ENCODE data around the gene BMP8B. TPM values are rescaled to one million over a fixed set of nuclear protein-coding genes. Genes with fewer than 3 reads are reported as not detected.
"Not testable (repeated sequence)": the region's sequence is repeated elsewhere in the genome, so short reads cannot be mapped to it uniquely, and the experiment has no call there.

BMP8B gene
- total RNA-seq, 1 experiment from 2014 or later, result 0.42 TPM

- not testable (repeated sequence) for H3K79me2 ChIP-seq (ENCODE audit: insufficient read depth, low read length); H2AK5ac ChIP-seq (ENCODE audit: insufficient read length, low read length); H3K56ac ChIP-seq (ENCODE audit: insufficient read length, low read depth, low read length); H3K36me3 Mint-ChIP-seq (ENCODE audit: insufficient read depth in 1 of 3, low read depth in 3 of 3); H3K9ac ChIP-seq (ENCODE audit: extremely low read depth, insufficient read length, low read length); H3T11ph ChIP-seq (ENCODE audit: low read length); H3K18ac ChIP-seq (ENCODE audit: insufficient read length, low read depth, low read length); H3K27ac Mint-ChIP-seq; H3K9me3 ChIP-seq (ENCODE audit: control insufficient read depth, low read depth, low read length); H3K9me3 Mint-ChIP-seq; H4K5ac ChIP-seq (ENCODE audit: insufficient read length, low read depth, low read length); H3K23ac ChIP-seq (ENCODE audit: insufficient read length, low read depth, low read length); H2AFZ ChIP-seq (ENCODE audit: low read length); H4K91ac ChIP-seq (ENCODE audit: insufficient read length, low read depth, low read length); H3K4me3 Mint-ChIP-seq; H2BK12ac ChIP-seq (ENCODE audit: insufficient read length, low read depth, low read length); H3K27ac ChIP-seq (ENCODE audit: insufficient read length, low read depth, low read length); H4K20me1 ChIP-seq (ENCODE audit: control insufficient read depth, insufficient read depth, insufficient read length); H3K4me1 ChIP-seq (ENCODE audit: insufficient read depth, low read length); H3K4me1 Mint-ChIP-seq; H2BK15ac ChIP-seq (ENCODE audit: low read depth, low read length); H3K79me1 ChIP-seq (ENCODE audit: insufficient read depth, low read depth, low read length, poor library complexity, severe bottlenecking); H3K4ac ChIP-seq (ENCODE audit: low read depth, low read length); H2BK120ac ChIP-seq (ENCODE audit: low read depth, low read length, poor library complexity, severe bottlenecking); H3K23me2 ChIP-seq (ENCODE audit: insufficient read length, low read depth, low read length, poor library complexity, severe bottlenecking); H2BK20ac ChIP-seq (ENCODE audit: low read depth, low read length, poor library complexity, severe bottlenecking); H4K8ac ChIP-seq (replicated peaks; ENCODE audit: insufficient read length, low read depth, low read length); H3K4me2 ChIP-seq (ENCODE audit: insufficient read depth, insufficient read length, low read length); H2BK5ac ChIP-seq (ENCODE audit: insufficient read length, low read length); H3K14ac ChIP-seq (ENCODE audit: insufficient read depth, low read length); DNase-seq
- peaks cover 80% of the 10 kb centered on the region for H3K27me3 Mint-ChIP-seq (ENCODE audit: low read depth)
- no CpG with 5 or more reads among the region's 12 CpGs for WGBS (ENCODE audit: extremely low coverage, insufficient read length, low lambda C conversion rate)
- peaks cover 23% of the 10 kb centered on the region; the same call in 1 of the 2 replicates for H3K27me3 ChIP-seq (ENCODE audit: insufficient read depth, low read length)
Observed at GRCh38 chr1:39786303-39787107, 2.2 kb downstream of the BMP8B start.

GRCh38 chr1:39782685-39783084 lies 6.0 kb downstream of the BMP8B start:
- not testable (repeated sequence) for H3K14ac ChIP-seq (ENCODE audit: insufficient read depth, low read length); H2BK20ac ChIP-seq (ENCODE audit: low read depth, low read length, poor library complexity, severe bottlenecking); H3K79me1 ChIP-seq (ENCODE audit: insufficient read depth, low read depth, low read length, poor library complexity, severe bottlenecking); H3K4ac ChIP-seq (ENCODE audit: low read depth, low read length); H3K23me2 ChIP-seq (ENCODE audit: insufficient read length, low read depth, low read length, poor library complexity, severe bottlenecking); H3K4me3 Mint-ChIP-seq; H3K4me2 ChIP-seq (ENCODE audit: insufficient read depth, insufficient read length, low read length); H2BK12ac ChIP-seq (ENCODE audit: insufficient read length, low read depth, low read length); H2AFZ ChIP-seq (ENCODE audit: low read length); H3K56ac ChIP-seq (ENCODE audit: insufficient read length, low read depth, low read length); H3K4me1 ChIP-seq (ENCODE audit: insufficient read depth, low read length); H3T11ph ChIP-seq (ENCODE audit: low read length); H4K8ac ChIP-seq (replicated peaks; ENCODE audit: insufficient read length, low read depth, low read length); DNase-seq; H4K5ac ChIP-seq (ENCODE audit: insufficient read length, low read depth, low read length); H2AK5ac ChIP-seq (ENCODE audit: insufficient read length, low read length); H3K23ac ChIP-seq (ENCODE audit: insufficient read length, low read depth, low read length); H3K27ac ChIP-seq (ENCODE audit: insufficient read length, low read depth, low read length); H4K20me1 ChIP-seq (ENCODE audit: control insufficient read depth, insufficient read depth, insufficient read length); H2BK120ac ChIP-seq (ENCODE audit: low read depth, low read length, poor library complexity, severe bottlenecking); H3K79me2 ChIP-seq (ENCODE audit: insufficient read depth, low read length); H3K27ac Mint-ChIP-seq; H3K9me3 ChIP-seq (ENCODE audit: control insufficient read depth, low read depth, low read length); H3K4me1 Mint-ChIP-seq; H2BK15ac ChIP-seq (ENCODE audit: low read depth, low read length); H3K9me3 Mint-ChIP-seq; H2BK5ac ChIP-seq (ENCODE audit: insufficient read length, low read length); H3K9ac ChIP-seq (ENCODE audit: extremely low read depth, insufficient read length, low read length); H3K36me3 Mint-ChIP-seq (ENCODE audit: insufficient read depth in 1 of 3, low read depth in 3 of 3); H3K18ac ChIP-seq (ENCODE audit: insufficient read length, low read depth, low read length); H4K91ac ChIP-seq (ENCODE audit: insufficient read length, low read depth, low read length)
- peaks cover 83% of the 10 kb centered on the region for H3K27me3 Mint-ChIP-seq (ENCODE audit: low read depth)
- WGBS (ENCODE audit: extremely low coverage, insufficient read length, low lambda C conversion rate), result no CpG with 5 or more reads among the region's 10 CpGs
- H3K27me3 ChIP-seq (ENCODE audit: insufficient read depth, low read length), result peaks cover 14% of the 10 kb centered on the region; the same call in 1 of the 2 replicates

All from H9 (cell line).